Vagina (tissue), 2 donors: ENCODE measurements around the gene DVL1.

ENCODE experiments used
- POLR2A ChIP-seq, 2 donors: fragments of 450-650 bp; IDR thresholded peaks; one replicate each; pipeline ENCODE4 v1.6.1; 2017; ENCODE audit warnings: antibody characterized with exemption in 2 of 2, mild to moderate bottlenecking in 2 of 2, moderate library complexity in 2 of 2
- POLR2AphosphoS5 ChIP-seq, 2 donors: sonication (generic); formaldehyde crosslinking; IDR thresholded peaks; one replicate each; pipeline ENCODE4 v1.9.0; 2017; ENCODE audit warnings: antibody characterized with exemption in 2 of 2, mild to moderate bottlenecking in 2 of 2, low read depth in 1 of 2; ENCODE audit not compliant: insufficient read depth in 1 of 2
- TF ChIP-seq, protein P1 (sequence below), 3 experiments: fragments of 450-650 bp in 2 of 3; fragments of 200-600 bp in 1 of 3; sonication (generic) in 1 of 3; IDR thresholded peaks; one replicate each; pipeline ENCODE4 v1.5.1; 2017 to 2019; ENCODE audit warnings: antibody characterized with exemption in 3 of 3, mild to moderate bottlenecking in 2 of 3, moderate library complexity in 2 of 3

GRCh38 chr1:1322418-1322817, 26.8 kb downstream of the DVL1 start:
- TF ChIP-seq, protein P1, sequence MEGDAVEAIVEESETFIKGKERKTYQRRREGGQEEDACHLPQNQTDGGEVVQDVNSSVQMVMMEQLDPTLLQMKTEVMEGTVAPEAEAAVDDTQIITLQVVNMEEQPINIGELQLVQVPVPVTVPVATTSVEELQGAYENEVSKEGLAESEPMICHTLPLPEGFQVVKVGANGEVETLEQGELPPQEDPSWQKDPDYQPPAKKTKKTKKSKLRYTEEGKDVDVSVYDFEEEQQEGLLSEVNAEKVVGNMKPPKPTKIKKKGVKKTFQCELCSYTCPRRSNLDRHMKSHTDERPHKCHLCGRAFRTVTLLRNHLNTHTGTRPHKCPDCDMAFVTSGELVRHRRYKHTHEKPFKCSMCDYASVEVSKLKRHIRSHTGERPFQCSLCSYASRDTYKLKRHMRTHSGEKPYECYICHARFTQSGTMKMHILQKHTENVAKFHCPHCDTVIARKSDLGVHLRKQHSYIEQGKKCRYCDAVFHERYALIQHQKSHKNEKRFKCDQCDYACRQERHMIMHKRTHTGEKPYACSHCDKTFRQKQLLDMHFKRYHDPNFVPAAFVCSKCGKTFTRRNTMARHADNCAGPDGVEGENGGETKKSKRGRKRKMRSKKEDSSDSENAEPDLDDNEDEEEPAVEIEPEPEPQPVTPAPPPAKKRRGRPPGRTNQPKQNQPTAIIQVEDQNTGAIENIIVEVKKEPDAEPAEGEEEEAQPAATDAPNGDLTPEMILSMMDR (IDR thresholded peaks at IDR 0.05): no peak
- TF ChIP-seq POLR2AphosphoS5 (IDR thresholded peaks at IDR 0.05; ENCODE audit: insufficient read depth in 1 of 2, low read depth in 1 of 2) (no peak), POLR2A (IDR thresholded peaks at IDR 0.05) (no peak)
